GM12878 (cell line): Measurements from ENCODE around the gene KCNK4. TPM values are rescaled to one million over a fixed set of nuclear protein-coding genes. Genes with fewer than 3 reads are reported as not detected.
"Not testable (repeated sequence)": the region's sequence is repeated elsewhere in the genome, so short reads cannot be mapped to it uniquely, and the experiment has no call there.

Source experiments
- ATAC-seq: fragments of 200-7000 bp; cut with Tn5 transposase; 3 replicates; pipeline ENCODE4 v1.9.1; 2020; ENCODE audit warnings: mild to moderate bottlenecking, moderate library complexity
- BruUV-seq: library from RNA; stranded (reverse); fragments of 400-500 nt; replicated peaks from 2 replicates; lab custom pipeline; 2021; lab: Mats Ljungman, UMichigan
- CTCF ChIA-PET: fragments of 300-600 bp; sonication (Branson Sonifier 250); formaldehyde crosslinking; extraction: SDS; loops from one replicate; lab custom pipeline; 2021; ENCODE audit warnings: inconsistent platforms; lab: Yijun Ruan, JAX
- POLR2A ChIA-PET: fragments of 350-600 bp; formaldehyde crosslinking; extraction: SDS; loops from one replicate; lab custom pipeline; 2021; ENCODE audit warnings: inconsistent platforms; lab: Charles Lee
- RAD21 ChIA-PET: fragments of 300-600 bp; sonication (Branson Sonifier 250); formaldehyde crosslinking; loops from one replicate; lab custom pipeline; 2023; ENCODE audit warnings: antibody characterized with exemption; ENCODE audit not compliant: unreplicated experiment; lab: Charles Lee
- SMC1A ChIA-PET: fragments of 300-600 bp; sonication (Branson Sonifier 250); formaldehyde crosslinking; loops from one replicate; lab custom pipeline; 2023; ENCODE audit not compliant: unreplicated experiment, uncharacterized antibody; lab: Charles Lee
- DNase-seq: peaks from one replicate; pipeline ENCODE4 v3.0.0-alpha.2; 2011; ENCODE audit warnings: low read depth, low spot score
- FAIRE-seq: peaks from 3 replicates; lab custom pipeline; 2011; peaks lifted over from hg19 to GRCh38; lab: Jason Lieb, UNC
- H2AFZ ChIP-seq: 2 replicates; pipeline ENCODE4 v1.6.0; 2011; ENCODE audit warnings: low read depth, low read length, control low read depth; ENCODE audit not compliant: control insufficient read depth
- H3K27ac ChIP-seq: 2 replicates; pipeline ENCODE4 v1.5.1; 2011; ENCODE audit warnings: control low read depth; ENCODE audit not compliant: control insufficient read depth, insufficient read depth
- H3K27me3 ChIP-seq, 2 experiments: replicated peaks in 1 of 2; 2 replicates each; pipeline versions ENCODE4 v1.6.0 to v1.6.1; 2011; ENCODE audit warnings: low read length in 1 of 2; ENCODE audit not compliant: control insufficient read depth in 2 of 2, insufficient read depth in 2 of 2
- H3K36me3 ChIP-seq, 2 experiments: 2 replicates each; pipeline ENCODE4 v1.5.1; 2011; ENCODE audit warnings: low read length in 1 of 2; ENCODE audit not compliant: control insufficient read depth in 2 of 2, insufficient read depth in 2 of 2
- H3K4me1 ChIP-seq: 2 replicates; pipeline ENCODE4 v1.6.1; 2011; ENCODE audit warnings: mild to moderate bottlenecking, low read length, moderate library complexity, mixed read lengths; ENCODE audit not compliant: control insufficient read depth, insufficient read depth
- H3K4me2 ChIP-seq: 2 replicates; pipeline ENCODE4 v1.6.0; 2011; ENCODE audit warnings: control low read depth; ENCODE audit not compliant: control insufficient read depth, insufficient read depth
- H3K4me3 ChIP-seq: fragments of 200-600 bp; sonication (generic); 2 replicates; pipeline ENCODE4 v1.5.1; 2016
- H3K79me2 ChIP-seq: 2 replicates; pipeline ENCODE4 v1.6.0; 2011; ENCODE audit warnings: low read length; ENCODE audit not compliant: control insufficient read depth, insufficient read depth
- H3K9ac ChIP-seq: 2 replicates; pipeline ENCODE4 v1.8.0; 2011; ENCODE audit warnings: low read length, control low read depth, mixed read lengths; ENCODE audit not compliant: control insufficient read depth, insufficient read depth
- H3K9me3 ChIP-seq: replicated peaks from 3 replicates; pipeline ENCODE4 v1.5.1; 2011; ENCODE audit warnings: mild to moderate bottlenecking, low read length; ENCODE audit not compliant: control insufficient read depth, insufficient read depth
- H4K20me1 ChIP-seq: 2 replicates; pipeline ENCODE4 v1.6.0; 2011; ENCODE audit not compliant: control insufficient read depth, insufficient read depth
- BMI1 ChIP-seq: fragments of 450-650 bp; IDR thresholded peaks from 2 replicates; pipeline ENCODE4 v1.6.1; 2016; ENCODE audit warnings: mild to moderate bottlenecking, moderate library complexity, borderline replicate concordance
- BRCA1 ChIP-seq: IDR thresholded peaks from 2 replicates; pipeline ENCODE4 v1.6.1; 2011; ENCODE audit warnings: low read depth, low read length, improper control_type of control experiment
- MTA3 ChIP-seq: IDR thresholded peaks from 2 replicates; pipeline ENCODE4 v1.6.1; 2012; ENCODE audit warnings: low read length, inconsistent platforms, borderline replicate concordance
- POLR2AphosphoS5 ChIP-seq: IDR thresholded peaks from 2 replicates; pipeline ENCODE4 v1.6.1; 2011; ENCODE audit warnings: mild to moderate bottlenecking, low read length, inconsistent platforms
- WGBS: methylation state at CpG from one replicate; pipeline ENCODE4 v1.1.6; 2016; ENCODE audit warnings: low lambda C conversion rate; ENCODE audit not compliant: insufficient replicate concordance, insufficient coverage; ENCODE audit errors: missing lambda C conversion rate; 5-methylcytosine and 5-hydroxymethylcytosine counted together
- in situ Hi-C: fragments of 300-500 bp; cut with MboI; formaldehyde crosslinking; loops from 9 replicates; pipeline ENCODE4 v1.14.3; 2018; ENCODE audit warnings: mixed read lengths
- intact Hi-C: fragments of 100-400 bp; cut with micrococcal nuclease; formaldehyde crosslinking; loops from one replicate; pipeline ENCODE4 v1.14.2; 2022; ENCODE audit not compliant: unreplicated experiment
- polyA plus RNA-seq, 11 experiments: library from polyadenylated mRNA; depleted of rRNA in 4 of 11; unstranded in 6 of 11; stranded (reverse) in 5 of 11; fragments of >200 nt; fragmentation: Nextera tagmentation in 4 of 11; fragmentation: Illumina TruSeq in 1 of 11; extraction: Ambion mirVana in 4 of 11; extraction: Trizol in 1 of 11; gene quantifications; 1 replicate in 1 of 11; 2 replicates in 10 of 11; pipeline versions ENCODE4 v1.2.1 to v1.2.3, GENCODE V29; 2011 to 2016; ENCODE audit warnings: inconsistent platforms in 2 of 11, missing spikeins in 2 of 11, low read depth in 1 of 11
- total RNA-seq, 4 experiments: library from RNA; depleted of rRNA in 3 of 4; stranded (reverse); fragments of >200 nt in 3 of 4; fragmentation: Illumina TruSeq in 1 of 4; extraction: Trizol in 1 of 4; gene quantifications; 2 replicates each; pipeline versions ENCODE4 v1.2.1 to v1.2.3, GENCODE V29; 2013 to 2021

The KCNK4 gene
- total and polyA plus RNA-seq, 10 of the 15 experiments (the other 5 are each of a cell fraction or from before 2014, with no cell fraction given) = 0.04 TPM; not detected in 9

DNA sequence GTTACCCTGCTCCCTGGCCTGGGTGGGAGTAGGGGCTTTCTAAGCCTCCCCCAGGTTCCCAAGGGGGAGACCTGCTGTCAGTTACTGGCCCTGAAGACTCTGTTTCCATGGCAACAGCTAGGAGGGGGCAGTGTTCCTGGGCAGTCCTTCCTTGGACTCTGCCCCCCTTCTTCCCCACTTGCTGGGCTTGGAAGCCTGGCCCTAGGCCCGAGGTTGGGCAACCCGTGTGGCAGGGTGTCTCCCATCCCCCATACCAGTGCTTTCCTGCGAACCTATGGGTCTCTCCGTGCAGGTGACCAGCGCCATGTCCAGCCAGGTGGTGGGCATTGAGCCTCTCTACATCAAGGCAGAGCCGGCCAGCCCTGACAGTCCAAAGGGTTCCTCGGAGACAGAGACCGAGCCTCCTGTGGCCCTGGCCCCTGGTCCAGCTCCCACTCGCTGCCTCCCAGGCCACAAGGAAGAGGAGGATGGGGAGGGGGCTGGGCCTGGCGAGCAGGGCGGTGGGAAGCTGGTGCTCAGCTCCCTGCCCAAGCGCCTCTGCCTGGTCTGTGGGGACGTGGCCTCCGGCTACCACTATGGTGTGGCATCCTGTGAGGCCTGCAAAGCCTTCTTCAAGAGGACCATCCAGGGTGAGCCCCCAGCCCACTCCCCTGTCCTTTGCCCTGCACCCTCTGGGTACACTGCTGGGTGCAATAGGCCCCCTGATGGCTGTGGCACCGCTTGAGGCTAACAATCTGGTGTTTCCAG lies 15.9 kb downstream of the KCNK4 start:
- Histone ChIP-seq H3K9me3 (no peaks in the 10 kb centered on the region), H3K27ac (peak overlapping the region; percentile 79), H3K36me3 (peaks cover 0 to 3% of the 10 kb centered on the region in 2 experiments; a peak in 2 of 4 replicates), H2AFZ (no peak overlapping the region), H4K20me1 (no peaks in the 10 kb centered on the region), H3K4me3 (peak overlapping the region; percentile 78), H3K9ac (peak overlapping the region; percentile 80), H3K27me3 (no peaks in the 10 kb centered on the region), H3K4me1 (peaks cover 17% of the 10 kb centered on the region), H3K4me2 (peak overlapping the region; percentile 99), H3K79me2 (peaks cover 26% of the 10 kb centered on the region)
- POLR2A ChIA-PET = interaction anchor here (0.7 to 1.9 kb wide), 2 partner anchors 11 to 35 kb away, joined by 3 to 4 read pairs; partner anchors contain the start of genes PRDX5 and TRMT112
- SMC1A ChIA-PET = interaction anchor here (2.6 kb wide), 1 partner anchor 25 kb away, joined by 7 read pairs; no protein-coding TSS in a partner anchor
- ATAC-seq = no peak
- intact Hi-C loops = loop anchor here (1.0 kb wide), 3 partner anchors 10 to 37 kb away; partner anchors contain the start of gene TRMT112
- WGBS = 78% methylated on average over 15 of the region's 15 CpGs
- BruUV-seq = no TSS peak
- CTCF ChIA-PET = interaction anchor here (0.7 to 2.2 kb wide), 4 partner anchors 11 to 50 kb away, joined by 3 to 13 read pairs (median 6); partner anchors contain the start of genes PRDX5 and TRMT112
- RAD21 ChIA-PET = interaction anchor here (4.9 kb wide), 1 partner anchor 11 kb away, joined by 30 read pairs; the partner anchor contains the start of genes PRDX5 and TRMT112
- no peak for TF ChIP-seq MTA3
- peak; percentile 82 for TF ChIP-seq BMI1
- TF ChIP-seq BRCA1 = no peak
- peak; percentile 10; the same call in 1 of the 2 replicates for TF ChIP-seq POLR2AphosphoS5
- FAIRE-seq = no peak
- in situ Hi-C loops = no loop called here
- no peak for DNase-seq

DNA sequence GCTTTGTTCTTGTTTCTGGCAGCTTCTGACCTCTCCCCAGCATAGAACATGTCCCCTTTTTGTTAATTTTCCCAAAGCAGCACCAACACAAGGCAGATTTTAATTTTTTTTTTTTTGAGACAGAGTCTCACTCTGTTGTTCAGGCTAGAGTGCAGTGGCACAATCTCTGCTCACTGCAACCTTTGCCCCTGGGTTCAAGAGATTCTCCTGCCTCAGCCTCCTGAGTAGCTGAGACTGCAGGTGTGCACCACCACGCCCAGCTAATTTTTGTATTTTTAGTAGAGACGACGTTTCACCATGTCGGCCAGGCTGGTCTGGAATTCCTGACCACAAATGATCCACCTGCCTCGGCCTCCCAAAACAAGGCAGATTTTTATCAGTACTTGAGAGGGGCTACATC lies 16.7 kb downstream of the KCNK4 start:
- H3K27me3 ChIP-seq, H3K9ac ChIP-seq, in situ Hi-C loops, FAIRE-seq, H3K36me3 ChIP-seq, H4K20me1 ChIP-seq, H3K27ac ChIP-seq, BruUV-seq, DNase-seq, H3K4me3 ChIP-seq, H3K9me3 ChIP-seq, ATAC-seq, H2AFZ ChIP-seq, intact Hi-C loops: not testable (repeated sequence)
- RAD21 ChIA-PET = interaction anchor here (1.8 to 4.9 kb wide), 2 partner anchors 10 kb away, joined by 8 to 30 read pairs; partner anchors contain the start of genes PRDX5 and TRMT112
- SMC1A ChIA-PET = interaction anchor here (2.6 kb wide), 1 partner anchor 24 kb away, joined by 7 read pairs; no protein-coding TSS in a partner anchor
- CTCF ChIA-PET = interaction anchor here (1.7 to 2.2 kb wide), 2 partner anchors 10 to 48 kb away, joined by 7 to 13 read pairs; partner anchors contain the start of genes PRDX5 and TRMT112
- WGBS = 85% methylated on average over 5 of the region's 5 CpGs
- peaks cover 26% of the 10 kb centered on the region for H3K79me2 ChIP-seq
- POLR2A ChIA-PET = interaction anchor here (0.7 to 1.9 kb wide), 2 partner anchors 10 to 35 kb away, joined by 3 to 4 read pairs; partner anchors contain the start of genes PRDX5 and TRMT112
- H3K4me1 ChIP-seq = peaks cover 17% of the 10 kb centered on the region
- peak overlapping the region; percentile 99; the same call in 1 of the 2 replicates for H3K4me2 ChIP-seq
